Glutamatergic neuron (in vitro differentiated cells): Measurements from ENCODE around the gene PIK3R5. TPM values are rescaled to one million over a fixed set of nuclear protein-coding genes. Genes with fewer than 3 reads are reported as not detected.
"Not testable (repeated sequence)": the region's sequence is repeated elsewhere in the genome, so short reads cannot be mapped to it uniquely, and the experiment has no call there.

ENCODE experiments used
- DNase-seq: peaks from one replicate; pipeline ENCODE4 v3.0.0; 2022
- H3K27ac Mint-ChIP-seq: one replicate; pipeline ENCODE4 v1.8.0; 2020; ENCODE audit warnings: mild to moderate bottlenecking, mixed read lengths, inconsistent platforms; ENCODE audit not compliant: unreplicated experiment
- H3K27me3 Mint-ChIP-seq: one replicate; pipeline ENCODE4 v1.8.0; 2020; ENCODE audit warnings: mild to moderate bottlenecking, moderate library complexity, mixed read lengths, inconsistent platforms; ENCODE audit not compliant: unreplicated experiment
- H3K36me3 Mint-ChIP-seq: one replicate; pipeline ENCODE4 v1.8.0; 2020; ENCODE audit warnings: mild to moderate bottlenecking, mixed read lengths, inconsistent platforms; ENCODE audit not compliant: unreplicated experiment
- H3K4me1 Mint-ChIP-seq: one replicate; pipeline ENCODE4 v1.8.0; 2020; ENCODE audit warnings: mild to moderate bottlenecking, low read depth, mixed read lengths, inconsistent platforms; ENCODE audit not compliant: unreplicated experiment
- H3K4me3 Mint-ChIP-seq: one replicate; pipeline ENCODE4 v1.8.0; 2020; ENCODE audit warnings: mild to moderate bottlenecking, mixed read lengths, inconsistent platforms; ENCODE audit not compliant: unreplicated experiment
- H3K9me3 Mint-ChIP-seq: one replicate; pipeline ENCODE4 v1.8.0; 2020; ENCODE audit warnings: mild to moderate bottlenecking, moderate library complexity, mixed read lengths, inconsistent platforms; ENCODE audit not compliant: unreplicated experiment
- CTCF ChIP-seq: fragments of 200-600 bp; sonication (generic); IDR thresholded peaks from one replicate; pipeline ENCODE4 v1.5.0; 2021; ENCODE audit not compliant: partially characterized antibody, unreplicated experiment
- total RNA-seq: library from RNA; stranded (reverse); fragmentation: NEBNext Ultra II Directional; extraction: Animal tissue kit (Norgen Biotek cat#: 25700); gene quantifications from one replicate; pipeline ENCODE4 v1.2.1, GENCODE V29; 2021; ENCODE audit not compliant: unreplicated experiment

PIK3R5 gene
- total RNA-seq, 1 donor from 2014 or later: not detected

DNA sequence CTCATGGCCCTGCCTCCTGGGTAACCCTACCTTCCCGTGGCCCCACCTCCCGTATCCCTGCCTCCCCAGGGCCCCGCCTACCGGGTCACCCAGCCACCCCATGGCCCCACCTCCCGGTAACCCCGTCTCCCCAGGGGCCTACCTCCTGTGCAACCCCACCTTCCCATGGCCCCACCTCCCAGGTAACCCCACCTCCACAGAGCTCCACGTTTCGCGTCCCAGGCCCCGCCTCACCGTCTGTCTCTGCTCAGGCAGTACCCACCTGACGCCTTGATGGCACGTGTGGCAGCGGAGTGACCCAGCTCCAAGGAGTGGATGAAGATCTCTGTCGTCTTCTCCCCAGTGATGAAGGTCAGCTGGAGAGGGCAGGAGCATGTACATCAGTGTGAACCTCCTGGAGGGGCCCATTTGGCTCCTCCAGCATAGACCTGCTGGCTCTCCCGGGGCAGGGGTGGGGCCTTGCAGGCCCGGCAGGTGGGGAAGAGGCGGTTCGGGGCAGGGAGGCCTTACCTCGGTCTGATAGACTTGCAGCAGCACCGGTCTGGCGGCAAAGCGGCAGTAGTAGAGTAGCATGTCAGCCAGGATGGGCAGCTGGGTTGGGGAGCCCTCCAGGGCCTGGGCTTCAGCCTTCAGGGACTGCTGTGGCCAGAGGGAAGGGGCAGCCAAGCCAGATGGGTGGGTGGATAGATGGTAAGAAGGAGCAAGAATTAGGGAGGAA, 79.4 kb downstream of the PIK3R5 start:
- Mint-ChIP-seq H3K27ac (no peak overlapping the region), H3K36me3 (no peaks in the 10 kb centered on the region), H3K27me3 (peaks cover 6% of the 10 kb centered on the region), H3K9me3 (no peaks in the 10 kb centered on the region), H3K4me3 (no peak overlapping the region), H3K4me1 (no peaks in the 10 kb centered on the region)
- no peak for DNase-seq
- no peak for TF ChIP-seq CTCF

DNA sequence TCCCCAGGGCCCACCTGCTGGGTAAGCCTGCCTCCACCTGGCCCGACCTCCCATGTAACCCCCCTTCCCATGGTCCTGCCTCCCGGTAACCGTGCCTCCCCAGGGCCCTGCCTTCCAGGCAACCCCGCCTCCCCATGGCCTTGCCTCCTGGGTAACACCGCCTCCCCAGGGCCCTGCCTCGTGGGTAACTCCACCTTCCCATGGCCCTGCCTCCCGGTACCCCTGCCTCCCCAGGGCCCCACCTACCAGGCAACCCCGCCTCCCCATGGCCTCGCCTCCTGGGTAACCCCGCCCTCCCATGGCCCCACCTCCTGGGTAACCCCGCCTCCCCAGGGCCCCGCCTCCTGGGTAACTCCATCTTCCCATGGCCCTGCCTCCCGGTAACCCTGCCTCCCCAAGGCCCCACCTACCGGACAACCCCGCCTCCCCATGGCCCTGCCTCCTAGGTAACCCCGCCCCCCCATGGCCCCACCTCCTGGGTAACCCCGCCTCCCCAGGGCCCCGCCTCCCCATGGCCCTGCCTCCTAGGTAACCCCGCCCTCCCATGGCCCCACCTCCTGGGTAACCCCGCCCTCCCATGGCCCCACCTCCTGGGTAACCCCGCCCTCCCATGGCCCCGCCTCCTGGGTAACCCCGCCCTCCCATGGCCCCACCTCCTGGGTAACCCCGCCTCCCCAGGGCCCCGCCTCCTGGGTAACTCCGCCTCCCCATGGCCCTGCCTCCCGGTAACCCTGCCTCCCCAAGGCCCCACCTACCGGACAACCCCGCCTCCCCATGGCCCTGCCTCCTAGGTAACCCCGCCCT, 80.1 kb downstream of the PIK3R5 start:
- not testable (repeated sequence) for H3K36me3 Mint-ChIP-seq, H3K9me3 Mint-ChIP-seq, H3K27me3 Mint-ChIP-seq, H3K4me1 Mint-ChIP-seq, H3K27ac Mint-ChIP-seq, H3K4me3 Mint-ChIP-seq
- peak; percentile 49 for DNase-seq

DNA sequence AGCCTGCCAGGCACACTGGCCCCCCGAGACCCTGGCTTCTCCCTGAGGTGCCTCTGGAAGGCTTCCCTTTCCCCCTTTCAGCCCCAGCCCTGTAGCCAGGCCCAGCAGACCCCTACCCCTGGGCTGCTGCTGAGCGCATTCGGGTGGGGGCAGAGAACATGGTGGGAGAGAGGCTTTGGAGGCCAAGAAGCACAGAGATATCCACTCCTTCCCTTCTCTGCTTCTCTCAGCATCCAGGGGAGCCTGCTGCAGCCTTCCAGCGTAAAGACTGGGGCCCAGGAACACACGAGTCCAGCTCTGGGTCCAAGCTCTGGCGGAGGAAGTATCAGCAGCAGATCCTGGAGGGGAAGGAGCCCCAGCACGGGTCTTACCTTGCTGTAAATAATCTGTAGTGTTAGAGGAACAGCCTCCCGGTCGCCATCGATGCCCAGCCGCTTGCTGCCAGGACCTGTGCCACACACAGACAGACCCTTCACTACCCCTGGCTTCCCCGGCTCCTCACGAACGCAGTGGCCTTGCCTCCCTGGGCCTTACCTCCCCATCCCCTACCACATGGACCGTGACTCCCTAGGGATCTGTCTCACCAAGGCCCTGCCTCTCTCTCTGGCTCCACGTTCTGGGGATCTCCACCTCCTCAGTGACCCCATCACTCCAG, 81.0 kb downstream of the PIK3R5 start:
- H3K27ac Mint-ChIP-seq: no peak overlapping the region
- no peak for DNase-seq
- no peak overlapping the region for H3K4me3 Mint-ChIP-seq
- no peaks in the 10 kb centered on the region for H3K4me1 Mint-ChIP-seq
- no peak for TF ChIP-seq CTCF
- peaks cover 6% of the 10 kb centered on the region for H3K27me3 Mint-ChIP-seq
- H3K36me3 Mint-ChIP-seq: no peaks in the 10 kb centered on the region
- H3K9me3 Mint-ChIP-seq: peaks cover 2% of the 10 kb centered on the region

- TF ChIP-seq CTCF: no peak
- DNase-seq: no peak
- Mint-ChIP-seq H3K27ac (no peak overlapping the region), H3K4me1 (no peaks in the 10 kb centered on the region), H3K36me3 (no peaks in the 10 kb centered on the region), H3K4me3 (no peak overlapping the region), H3K9me3 (peaks cover 2% of the 10 kb centered on the region), H3K27me3 (peaks cover 6% of the 10 kb centered on the region)
Observed at GRCh38 chr17:8883353-8883752, 82.2 kb downstream of the PIK3R5 start.

- H3K27ac Mint-ChIP-seq: no peak overlapping the region
- peaks cover 6% of the 10 kb centered on the region for H3K27me3 Mint-ChIP-seq
- peaks cover 2% of the 10 kb centered on the region for H3K9me3 Mint-ChIP-seq
- DNase-seq: no peak
- no peaks in the 10 kb centered on the region for H3K4me1 Mint-ChIP-seq
- H3K4me3 Mint-ChIP-seq: no peak overlapping the region
- no peaks in the 10 kb centered on the region for H3K36me3 Mint-ChIP-seq
- TF ChIP-seq CTCF: no peak
Observed at GRCh38 chr17:8881606-8882005, 83.9 kb downstream of the PIK3R5 start.
